ENCODE measurements around the gene HNRNPDL. TPM values are rescaled to one million over a fixed set of nuclear protein-coding genes. Genes with fewer than 3 reads are reported as not detected.
A peak's percentile ranks its signal among the peaks of the same experiment; 100 is the strongest.
"Not testable (repeated sequence)": the region's sequence is repeated elsewhere in the genome, so short reads cannot be mapped to it uniquely, and the experiment has no call there.

HNRNPDL gene
- 142 and 143 TPM in 2 replicates for total RNA-seq

DNA sequence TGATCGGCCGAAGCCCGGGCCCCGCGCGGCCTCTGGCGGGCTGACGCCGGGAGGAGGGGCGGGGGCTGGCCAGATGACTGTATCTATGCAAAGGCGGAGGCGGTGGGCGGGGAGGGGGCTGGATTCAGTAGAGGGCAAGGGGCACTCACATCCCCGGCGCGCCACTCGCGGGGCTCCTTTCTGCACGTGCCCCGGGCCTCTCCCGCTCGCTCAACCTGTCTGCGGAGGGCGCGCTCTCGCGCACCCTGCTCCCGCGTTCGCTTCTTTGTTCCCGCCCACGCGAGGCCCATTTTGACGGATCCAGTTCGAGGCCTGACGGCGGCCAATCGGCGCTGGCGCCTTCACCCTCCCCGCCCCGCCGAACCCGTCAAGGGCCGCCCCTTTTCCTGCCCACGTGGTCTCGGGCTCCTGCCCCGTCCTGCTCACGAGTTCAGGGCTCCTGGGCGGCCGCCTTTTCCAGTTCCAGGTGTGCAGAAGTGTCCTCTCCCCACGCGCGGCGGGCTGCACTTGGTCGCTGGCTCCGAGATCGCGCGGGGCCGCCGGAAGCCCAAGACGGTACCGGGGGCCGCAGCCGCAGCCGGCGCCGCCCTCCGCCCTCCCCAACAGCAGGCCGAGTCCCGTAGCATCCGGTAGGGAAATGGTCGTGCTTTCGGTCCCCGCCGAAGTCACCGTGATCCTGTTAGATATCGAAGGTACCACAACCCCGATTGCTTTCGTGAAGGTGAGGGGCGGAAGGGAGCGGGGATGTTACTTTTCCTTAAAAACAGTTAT lies at the start of gene HNRNPDL, which contains the start of gene ENOPH1:
HNRNPDL (minus strand) TSS at position 270 of the 771 bp plus-strand sequence. CDS start 772 bp downstream, outside the sequence.
ENOPH1 (plus strand) TSS at position 398 of the 771 bp plus-strand sequence; CDS start at position 638, 240 bp downstream.
- Histone ChIP-seq H3K4me2 (ENCODE audit: insufficient read depth, low read length) (peak within 1 kb of the TSS; percentile 94), H3K9me3 (ENCODE audit: low read depth, low read length) (no peaks in the 10 kb centered on the region), H4K20me1 (ENCODE audit: insufficient read depth, low read length) (peaks cover 55% of the 10 kb centered on the region), H2AFZ (ENCODE audit: low read length) (peak within 1 kb of the TSS; percentile 93), H3K79me2 (ENCODE audit: insufficient read depth, low read length) (peaks cover 87% of the 10 kb centered on the region), H3K36me3 (ENCODE audit: insufficient read depth, low read length) (peaks cover 32% of the 10 kb centered on the region), H3K4me1 (ENCODE audit: insufficient read depth, low read length) (peaks cover 37% of the 10 kb centered on the region), H3K27ac (ENCODE audit: low read depth, low read length) (peak within 1 kb of the TSS; percentile 96), H3K27me3 (ENCODE audit: insufficient read depth, low read length) (no peaks in the 10 kb centered on the region), H3K4me3 (ENCODE audit: insufficient read depth, low read length) (peak within 1 kb of the TSS; percentile 98)
- peak; percentile 99 for DNase-seq (ENCODE audit: insufficient read length, low spot score, missing footprints)
- TF ChIP-seq CTCF (IDR thresholded peaks at IDR 0.05; ENCODE audit: extremely low read depth, low read depth, low read length) = no peak

GRCh38 chr4:82479562-82479961 lies 49.3 kb upstream of the HNRNPDL start:
- H2AFZ ChIP-seq (ENCODE audit: low read length) = no peak overlapping the region

DNA sequence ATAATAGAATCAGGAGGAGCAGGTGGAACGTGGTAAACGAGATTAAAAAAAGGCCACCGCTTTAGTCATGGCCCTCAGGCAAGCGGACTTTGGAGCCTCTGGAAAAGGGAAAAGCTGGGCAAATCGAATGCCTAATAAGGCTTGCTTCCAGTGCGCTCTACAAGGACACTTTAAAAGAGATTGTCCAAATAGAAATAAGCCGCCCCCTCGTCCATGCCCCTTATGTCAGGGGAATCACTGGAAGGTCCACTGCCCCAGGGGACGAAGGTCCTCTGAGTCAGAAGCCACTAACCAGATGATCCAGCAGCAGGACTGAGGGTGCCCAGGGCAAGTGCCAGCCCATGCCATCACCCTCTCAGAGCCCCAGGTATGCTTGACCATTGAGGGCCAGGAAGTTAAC lies 47.2 kb upstream of the HNRNPDL start:
- H4K20me1 ChIP-seq (ENCODE audit: insufficient read depth, low read length); H3K4me2 ChIP-seq (ENCODE audit: insufficient read depth, low read length); H3K36me3 ChIP-seq (ENCODE audit: insufficient read depth, low read length); H2AFZ ChIP-seq (ENCODE audit: low read length); H3K27me3 ChIP-seq (ENCODE audit: insufficient read depth, low read length); H3K9me3 ChIP-seq (ENCODE audit: low read depth, low read length); H3K27ac ChIP-seq (ENCODE audit: low read depth, low read length); H3K79me2 ChIP-seq (ENCODE audit: insufficient read depth, low read length); H3K4me3 ChIP-seq (ENCODE audit: insufficient read depth, low read length); DNase-seq (ENCODE audit: insufficient read length, low spot score, missing footprints); H3K4me1 ChIP-seq (ENCODE audit: insufficient read depth, low read length): not testable (repeated sequence)

More at GRCh38 chr4:82479562-82479961, 49.3 kb upstream of the HNRNPDL start:
- Histone ChIP-seq H3K27ac (ENCODE audit: low read depth, low read length) (no peak overlapping the region), H4K20me1 (ENCODE audit: insufficient read depth, low read length) (no peaks in the 10 kb centered on the region), H3K4me3 (ENCODE audit: insufficient read depth, low read length) (no peak overlapping the region), H3K4me1 (ENCODE audit: insufficient read depth, low read length) (no peaks in the 10 kb centered on the region), H3K36me3 (ENCODE audit: insufficient read depth, low read length) (no peaks in the 10 kb centered on the region), H3K27me3 (ENCODE audit: insufficient read depth, low read length) (no peaks in the 10 kb centered on the region), H3K4me2 (ENCODE audit: insufficient read depth, low read length) (no peak overlapping the region), H3K9me3 (ENCODE audit: low read depth, low read length) (no peaks in the 10 kb centered on the region), H3K79me2 (ENCODE audit: insufficient read depth, low read length) (no peaks in the 10 kb centered on the region)
- TF ChIP-seq CTCF (IDR thresholded peaks at IDR 0.05; ENCODE audit: extremely low read depth, low read depth, low read length) = no peak
- DNase-seq (ENCODE audit: insufficient read length, low spot score, missing footprints) = no peak

- not testable (repeated sequence) for H3K36me3 ChIP-seq (ENCODE audit: insufficient read depth, low read length); H3K9me3 ChIP-seq (ENCODE audit: low read depth, low read length); H3K4me3 ChIP-seq (ENCODE audit: insufficient read depth, low read length); H3K79me2 ChIP-seq (ENCODE audit: insufficient read depth, low read length); H3K4me2 ChIP-seq (ENCODE audit: insufficient read depth, low read length); H3K27me3 ChIP-seq (ENCODE audit: insufficient read depth, low read length); H4K20me1 ChIP-seq (ENCODE audit: insufficient read depth, low read length); DNase-seq (ENCODE audit: insufficient read length, low spot score, missing footprints); H3K27ac ChIP-seq (ENCODE audit: low read depth, low read length); H3K4me1 ChIP-seq (ENCODE audit: insufficient read depth, low read length); H2AFZ ChIP-seq (ENCODE audit: low read length)
Measured at GRCh38 chr4:82475931-82476330, 45.7 kb upstream of the HNRNPDL start.

- TF ChIP-seq CTCF (IDR thresholded peaks at IDR 0.05; ENCODE audit: extremely low read depth, low read depth, low read length) = no peak
- H3K4me1 ChIP-seq (ENCODE audit: insufficient read depth, low read length) = peaks cover 6% of the 10 kb centered on the region
- no peak overlapping the region for H3K4me2 ChIP-seq (ENCODE audit: insufficient read depth, low read length)
- no peaks in the 10 kb centered on the region for H3K79me2 ChIP-seq (ENCODE audit: insufficient read depth, low read length)
- no peaks in the 10 kb centered on the region for H4K20me1 ChIP-seq (ENCODE audit: insufficient read depth, low read length)
- DNase-seq (ENCODE audit: insufficient read length, low spot score, missing footprints) = no peak
- H3K9me3 ChIP-seq (ENCODE audit: low read depth, low read length) = no peaks in the 10 kb centered on the region
- no peak overlapping the region for H3K4me3 ChIP-seq (ENCODE audit: insufficient read depth, low read length)
- no peaks in the 10 kb centered on the region for H3K36me3 ChIP-seq (ENCODE audit: insufficient read depth, low read length)
- no peaks in the 10 kb centered on the region for H3K27me3 ChIP-seq (ENCODE audit: insufficient read depth, low read length)
- H3K27ac ChIP-seq (ENCODE audit: low read depth, low read length) = no peak overlapping the region
- no peak overlapping the region for H2AFZ ChIP-seq (ENCODE audit: low read length)
Measured at GRCh38 chr4:82473621-82474164, 43.4 kb upstream of the HNRNPDL start.

DNA sequence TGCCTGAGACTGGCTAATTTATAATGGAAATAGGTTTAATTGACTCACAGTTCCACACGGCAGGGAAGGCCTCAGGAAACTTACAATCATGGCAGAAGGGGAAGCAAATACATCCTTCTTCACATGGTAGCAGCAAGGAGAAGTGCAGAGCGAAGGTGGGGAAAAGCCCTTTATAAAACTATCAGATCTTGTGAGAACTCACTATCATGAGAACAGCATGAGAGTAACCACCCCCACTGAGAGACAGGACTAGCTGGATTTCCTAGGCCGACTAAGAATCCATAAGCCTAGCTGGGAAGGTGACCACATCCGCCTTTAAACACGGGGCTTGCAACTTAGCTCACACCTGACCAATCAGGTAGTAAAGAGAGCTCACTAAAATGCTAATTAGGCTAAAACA lies 42.8 kb upstream of the HNRNPDL start:
- not testable (repeated sequence) for H3K27ac ChIP-seq (ENCODE audit: low read depth, low read length); H3K4me2 ChIP-seq (ENCODE audit: insufficient read depth, low read length); H3K4me1 ChIP-seq (ENCODE audit: insufficient read depth, low read length); H3K79me2 ChIP-seq (ENCODE audit: insufficient read depth, low read length); H4K20me1 ChIP-seq (ENCODE audit: insufficient read depth, low read length); DNase-seq (ENCODE audit: insufficient read length, low spot score, missing footprints); H3K4me3 ChIP-seq (ENCODE audit: insufficient read depth, low read length); H3K9me3 ChIP-seq (ENCODE audit: low read depth, low read length); H3K27me3 ChIP-seq (ENCODE audit: insufficient read depth, low read length); H2AFZ ChIP-seq (ENCODE audit: low read length); H3K36me3 ChIP-seq (ENCODE audit: insufficient read depth, low read length)
